GM23338 (cell line): Measurements from ENCODE around the gene VWA3B. TPM values are rescaled to one million over a fixed set of nuclear protein-coding genes. Genes with fewer than 3 reads are reported as not detected.

ENCODE experiments used
- ATAC-seq: fragments of 200-7000 bp; cut with Tn5 transposase; 3 replicates; pipeline ENCODE4 v1.9.1; 2020
- DNase-seq: peaks from one replicate; pipeline ENCODE4 v3.0.0-alpha.2; 2015; ENCODE audit warnings: low spot score
- H2AFZ ChIP-seq: fragments of 200-600 bp; sonication (generic); 2 replicates; pipeline ENCODE4 v1.8.0; 2016; ENCODE audit warnings: antibody characterized with exemption, mild to moderate bottlenecking, moderate library complexity
- H3F3A ChIP-seq: fragments of 200-600 bp; sonication (generic); replicated peaks from 2 replicates; pipeline ENCODE4 v1.8.0; 2017; ENCODE audit warnings: antibody characterized with exemption, mixed run types, low read depth
- H3K27ac ChIP-seq: fragments of 200-600 bp; sonication (generic); 2 replicates; pipeline ENCODE4 v1.6.1; 2016; ENCODE audit warnings: low read depth
- H3K27me3 ChIP-seq: fragments of 200-600 bp; sonication (generic); 2 replicates; pipeline ENCODE4 v1.8.0; 2016; ENCODE audit warnings: mild to moderate bottlenecking, mixed run types, moderate library complexity; ENCODE audit not compliant: insufficient read depth
- H3K36me3 ChIP-seq: fragments of 200-600 bp; sonication (generic); 2 replicates; pipeline ENCODE4 v1.8.0; 2016; ENCODE audit warnings: mild to moderate bottlenecking; ENCODE audit not compliant: insufficient read depth
- H3K4me1 ChIP-seq: fragments of 200-600 bp; sonication (generic); 2 replicates; pipeline ENCODE4 v1.8.0; 2016; ENCODE audit warnings: mild to moderate bottlenecking, moderate library complexity; ENCODE audit not compliant: insufficient read depth
- H3K4me2 ChIP-seq: fragments of 200-600 bp; sonication (generic); 2 replicates; pipeline ENCODE4 v1.7.1; 2017; ENCODE audit warnings: mixed run types
- H3K4me3 ChIP-seq: fragments of 200-600 bp; sonication (generic); 2 replicates; pipeline ENCODE4 v1.6.1; 2016; ENCODE audit warnings: mixed run types
- H3K79me2 ChIP-seq: fragments of 200-600 bp; sonication (generic); replicated peaks from 2 replicates; pipeline ENCODE4 v1.8.0; 2017; ENCODE audit warnings: mild to moderate bottlenecking; ENCODE audit not compliant: insufficient read depth
- H3K9me2 ChIP-seq: fragments of 200-600 bp; sonication (generic); 2 replicates; pipeline ENCODE4 v1.8.0; 2017; ENCODE audit not compliant: insufficient read depth
- H4K20me1 ChIP-seq: fragments of 200-600 bp; sonication (generic); replicated peaks from 2 replicates; pipeline ENCODE4 v1.8.0; 2017; ENCODE audit warnings: mild to moderate bottlenecking; ENCODE audit not compliant: insufficient read depth
- H3K27ac Mint-ChIP-seq: 2 replicates; pipeline ENCODE4 v1.8.0; 2020; ENCODE audit warnings: inconsistent platforms, mild to moderate bottlenecking, moderate library complexity, mixed read lengths
- H3K27me3 Mint-ChIP-seq: 3 replicates; pipeline ENCODE4 v1.8.0; 2022; ENCODE audit warnings: low read depth, mild to moderate bottlenecking, moderate library complexity, mixed read lengths, inconsistent platforms; ENCODE audit not compliant: insufficient read depth, poor library complexity
- H3K36me3 Mint-ChIP-seq: 3 replicates; pipeline ENCODE4 v1.8.0; 2021; ENCODE audit warnings: low read depth, mild to moderate bottlenecking, inconsistent platforms, moderate library complexity, mixed read lengths
- H3K4me1 Mint-ChIP-seq: 3 replicates; pipeline ENCODE4 v1.8.0; 2020; ENCODE audit warnings: mild to moderate bottlenecking, inconsistent platforms, mixed read lengths
- H3K4me3 Mint-ChIP-seq: 3 replicates; pipeline ENCODE4 v1.8.0; 2021; ENCODE audit warnings: moderate library complexity, mild to moderate bottlenecking, inconsistent platforms, mixed read lengths
- H3K9me3 Mint-ChIP-seq: 3 replicates; pipeline ENCODE4 v1.8.0; 2020; ENCODE audit warnings: moderate library complexity, mild to moderate bottlenecking, inconsistent platforms, mixed read lengths
- CREB1 ChIP-seq: fragments of 250-450 bp; sonication (Bioruptor Pico); IDR thresholded peaks from 2 replicates; pipeline ENCODE4 v1.5.0; 2020; ENCODE audit warnings: low read depth, mild to moderate bottlenecking, moderate library complexity
- CTCF ChIP-seq, 2 experiments: fragments of 200-600 bp in 1 of 2; sonication (generic) in 1 of 2; conservative IDR thresholded peaks; 2 replicates each; pipeline versions ENCODE4 v1.5.1 to v1.6.1; 2016 to 2017; ENCODE audit warnings: antibody characterized with exemption in 2 of 2, low read depth in 2 of 2, mild to moderate bottlenecking in 2 of 2, moderate library complexity in 1 of 2
- ETS1 ChIP-seq: IDR thresholded peaks from 2 replicates; pipeline ENCODE4 v1.6.1; 2016; ENCODE audit warnings: antibody characterized with exemption
- EZH2 ChIP-seq: fragments of 200-600 bp; sonication (generic); IDR thresholded peaks from one replicate; pipeline ENCODE4 v1.8.0; 2017; ENCODE audit warnings: antibody characterized with exemption, mild to moderate bottlenecking, low read depth; ENCODE audit not compliant: unreplicated experiment
- EZH2phosphoT487 ChIP-seq: fragments of 200-600 bp; sonication (generic); IDR thresholded peaks from one replicate; pipeline ENCODE4 v1.8.1; 2018; ENCODE audit warnings: antibody characterized with exemption; ENCODE audit not compliant: unreplicated experiment
- JUNB ChIP-seq: IDR thresholded peaks from one replicate; pipeline ENCODE4 v1.6.1; 2016; ENCODE audit warnings: antibody characterized with exemption; ENCODE audit not compliant: unreplicated experiment
- NANOG ChIP-seq: IDR thresholded peaks from 2 replicates; pipeline ENCODE4 v1.6.1; 2016; ENCODE audit warnings: antibody characterized with exemption, borderline replicate concordance
- POLR2AphosphoS5 ChIP-seq: IDR thresholded peaks from 2 replicates; pipeline ENCODE4 v1.6.1; 2016; ENCODE audit warnings: antibody characterized with exemption, low read depth
- REST ChIP-seq: IDR thresholded peaks from one replicate; pipeline ENCODE4 v1.6.1; 2018; ENCODE audit warnings: antibody characterized with exemption; ENCODE audit not compliant: unreplicated experiment
- STAT1 ChIP-seq: IDR thresholded peaks from one replicate; pipeline ENCODE4 v1.6.1; 2016; ENCODE audit warnings: antibody characterized with exemption; ENCODE audit not compliant: unreplicated experiment
- ZNF114 ChIP-seq: fragments of 250-450 bp; sonication (Bioruptor Pico); IDR thresholded peaks from 2 replicates; pipeline ENCODE4 v1.5.0; 2020; ENCODE audit warnings: mild to moderate bottlenecking, moderate library complexity
- ZNF331 ChIP-seq: fragments of 250-450 bp; sonication (Bioruptor Pico); IDR thresholded peaks from 2 replicates; pipeline ENCODE4 v1.5.0; 2020; ENCODE audit warnings: low read depth, mild to moderate bottlenecking, moderate library complexity
- ZNF462 ChIP-seq: fragments of 250-450 bp; sonication (Bioruptor Pico); IDR thresholded peaks from 2 replicates; pipeline ENCODE4 v1.5.0; 2020; ENCODE audit warnings: mild to moderate bottlenecking, moderate library complexity
- polyA plus RNA-seq: library from polyadenylated mRNA; unstranded; fragments of >200 nt; fragmentation: Nextera tagmentation; extraction: Ambion mirVana; gene quantifications from 2 replicates; pipeline ENCODE4 v1.2.1, GENCODE V29; 2016
- total RNA-seq: library from RNA; depleted of rRNA; stranded (reverse); fragments of >200 nt; shearing (Covaris generic); gene quantifications from 2 replicates; pipeline ENCODE4 v1.2.3, GENCODE V29; 2014

Gene VWA3B
- total and polyA plus RNA-seq, 2 experiments from 2014 or later = not detected

- Histone ChIP-seq H3K4me1 (no peaks in the 10 kb centered on the region; the same call in 1 of the 2 replicates), H3F3A (no peaks in the 10 kb centered on the region), H3K4me3 (no peak overlapping the region), H4K20me1 (no peaks in the 10 kb centered on the region), H3K4me2 (no peak overlapping the region), H3K27me3 (no peaks in the 10 kb centered on the region), H3K9me2 (no peaks in the 10 kb centered on the region), H3K27ac (no peak overlapping the region), H3K79me2 (no peaks in the 10 kb centered on the region), H2AFZ (0 out of 2 replicates have a peak overlapping the region, but pooled peaks have one; percentile 12), H3K36me3 (no peaks in the 10 kb centered on the region)
- no peak overlapping the region for H3K27ac Mint-ChIP-seq
- no peaks in the 10 kb centered on the region for H3K36me3 Mint-ChIP-seq
- peaks cover 8% of the 10 kb centered on the region for H3K4me1 Mint-ChIP-seq
- TF ChIP-seq ZNF114 (CRISPR knock-in tag) (no peak), CREB1 (no peak), EZH2 (no peak), ZNF331 (CRISPR knock-in tag) (no peak), ZNF462 (CRISPR knock-in tag) (no peak), POLR2AphosphoS5 (no peak), ETS1 (no peak), CTCF (conservative IDR thresholded peaks at IDR 0.05; ENCODE audit: low read depth in 2 of 2) (no peak), NANOG (no peak), EZH2phosphoT487 (no peak), JUNB (no peak), REST (no peak), STAT1 (no peak)
- DNase-seq (no peak), ATAC-seq (no peak)
- H3K4me3 Mint-ChIP-seq = no peak overlapping the region
- H3K27me3 Mint-ChIP-seq = peaks cover 4% of the 10 kb centered on the region
- H3K9me3 Mint-ChIP-seq = no peaks in the 10 kb centered on the region
Observed at GRCh38 chr2:98160554-98160953, 73.6 kb downstream of the VWA3B start.
